Activated naive CD4-positive, alpha-beta T cell treated with Interleukin-2 at 50 U/mL for 16 hours (primary cell): ENCODE data around the gene USP53.
"Not testable (repeated sequence)": the region's sequence is repeated elsewhere in the genome, so short reads cannot be mapped to it uniquely, and the experiment has no call there.

Source experiments
- DNase-seq: peaks from one replicate; pipeline ENCODE4 v3.0.0-alpha.2; 2020

Gene USP53

GRCh38 chr4:119229908-119230687 is 17.6 kb downstream of the USP53 start:
- no peak for DNase-seq

- no peak for DNase-seq
Measured at GRCh38 chr4:119231491-119231890, 19.0 kb downstream of the USP53 start.

- no peak for DNase-seq
Measured at GRCh38 chr4:119232286-119232685, 19.8 kb downstream of the USP53 start.

GRCh38 chr4:119233191-119233590 is 20.7 kb downstream of the USP53 start:
- DNase-seq = no peak

GRCh38 chr4:119233750-119234149 is 21.2 kb downstream of the USP53 start:
- no peak for DNase-seq

- no peak for DNase-seq
Measured at GRCh38 chr4:119237201-119237600, 24.7 kb downstream of the USP53 start.

GRCh38 chr4:119237642-119238041 is 25.1 kb downstream of the USP53 start:
- no peak for DNase-seq

GRCh38 chr4:119238068-119238722 is 25.7 kb downstream of the USP53 start:
- DNase-seq = no peak

GRCh38 chr4:119240128-119240527 is 27.6 kb downstream of the USP53 start:
- no peak for DNase-seq

- DNase-seq = no peak
Measured at GRCh38 chr4:119240568-119240967, 28.1 kb downstream of the USP53 start.

GRCh38 chr4:119242417-119242816 is 29.9 kb downstream of the USP53 start:
- DNase-seq = no peak

- no peak for DNase-seq
Measured at GRCh38 chr4:119243868-119244267, 31.4 kb downstream of the USP53 start.

- DNase-seq = no peak
Measured at GRCh38 chr4:119244344-119244743, 31.8 kb downstream of the USP53 start.

- no peak for DNase-seq
Measured at GRCh38 chr4:119244832-119245231, 32.3 kb downstream of the USP53 start.

- DNase-seq = no peak
Measured at GRCh38 chr4:119246177-119246733, 33.7 kb downstream of the USP53 start.

GRCh38 chr4:119251037-119251436 is 38.5 kb downstream of the USP53 start:
- DNase-seq = not testable (repeated sequence)

GRCh38 chr4:119255223-119255622 is 42.7 kb downstream of the USP53 start:
- DNase-seq = not testable (repeated sequence)

- no peak for DNase-seq
Measured at GRCh38 chr4:119260528-119260927, 48.0 kb downstream of the USP53 start.

- DNase-seq = no peak
Measured at GRCh38 chr4:119261986-119262385, 49.5 kb downstream of the USP53 start.

GRCh38 chr4:119264743-119265142 is 52.2 kb downstream of the USP53 start:
- no peak for DNase-seq

- DNase-seq = no peak
Measured at GRCh38 chr4:119266153-119266552, 53.6 kb downstream of the USP53 start.

- DNase-seq = no peak
Measured at GRCh38 chr4:119268466-119268865, 56.0 kb downstream of the USP53 start.

- no peak for DNase-seq
Measured at GRCh38 chr4:119271361-119272085, 59.0 kb downstream of the USP53 start.
